ENCODE data around the gene PTPRN2.
"Not testable (repeated sequence)": the region's sequence is repeated elsewhere in the genome, so short reads cannot be mapped to it uniquely, and the experiment has no call there.

Gene PTPRN2

DNA sequence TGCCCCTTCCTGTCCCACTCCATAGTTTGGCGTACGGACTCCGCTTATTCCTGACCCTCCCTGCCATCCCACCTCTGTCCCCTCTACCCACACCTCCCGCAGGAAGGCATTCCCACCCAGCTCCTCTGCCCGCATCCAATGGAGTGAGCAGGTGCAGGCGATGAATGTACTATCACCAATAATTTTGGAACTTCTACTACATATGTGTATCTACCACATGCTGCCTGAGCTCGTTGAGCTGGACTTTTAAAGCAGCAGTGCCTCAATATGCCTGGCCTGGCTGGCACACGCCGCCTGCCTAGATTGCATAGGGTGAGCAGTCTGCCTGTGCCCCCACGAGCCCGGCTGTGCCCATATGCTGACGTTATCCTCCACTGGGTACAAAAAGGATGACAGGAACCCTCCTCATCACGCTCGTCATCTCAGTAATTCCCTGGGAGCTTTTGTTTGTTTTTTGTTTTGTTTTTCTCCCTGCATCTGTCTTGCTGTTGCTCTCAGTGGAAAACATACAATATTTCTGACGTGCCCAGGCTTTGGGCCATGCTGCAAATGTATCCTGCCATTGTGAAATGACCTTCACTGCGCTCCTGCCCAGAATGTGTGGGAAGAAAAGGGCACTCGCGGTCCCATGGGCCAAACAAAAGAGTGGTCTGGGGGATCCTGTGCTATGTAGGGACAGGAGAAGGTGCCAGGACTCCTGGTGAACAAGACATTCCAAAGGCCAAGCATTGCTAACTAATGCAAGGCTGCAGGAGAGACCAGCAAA is 302.8 kb downstream of the PTPRN2 start:
- no peak for DNase-seq

- no peak for DNase-seq
These were observed 303.5 kb downstream of the PTPRN2 start for GRCh38 chr7:158284121-158284520.

DNA sequence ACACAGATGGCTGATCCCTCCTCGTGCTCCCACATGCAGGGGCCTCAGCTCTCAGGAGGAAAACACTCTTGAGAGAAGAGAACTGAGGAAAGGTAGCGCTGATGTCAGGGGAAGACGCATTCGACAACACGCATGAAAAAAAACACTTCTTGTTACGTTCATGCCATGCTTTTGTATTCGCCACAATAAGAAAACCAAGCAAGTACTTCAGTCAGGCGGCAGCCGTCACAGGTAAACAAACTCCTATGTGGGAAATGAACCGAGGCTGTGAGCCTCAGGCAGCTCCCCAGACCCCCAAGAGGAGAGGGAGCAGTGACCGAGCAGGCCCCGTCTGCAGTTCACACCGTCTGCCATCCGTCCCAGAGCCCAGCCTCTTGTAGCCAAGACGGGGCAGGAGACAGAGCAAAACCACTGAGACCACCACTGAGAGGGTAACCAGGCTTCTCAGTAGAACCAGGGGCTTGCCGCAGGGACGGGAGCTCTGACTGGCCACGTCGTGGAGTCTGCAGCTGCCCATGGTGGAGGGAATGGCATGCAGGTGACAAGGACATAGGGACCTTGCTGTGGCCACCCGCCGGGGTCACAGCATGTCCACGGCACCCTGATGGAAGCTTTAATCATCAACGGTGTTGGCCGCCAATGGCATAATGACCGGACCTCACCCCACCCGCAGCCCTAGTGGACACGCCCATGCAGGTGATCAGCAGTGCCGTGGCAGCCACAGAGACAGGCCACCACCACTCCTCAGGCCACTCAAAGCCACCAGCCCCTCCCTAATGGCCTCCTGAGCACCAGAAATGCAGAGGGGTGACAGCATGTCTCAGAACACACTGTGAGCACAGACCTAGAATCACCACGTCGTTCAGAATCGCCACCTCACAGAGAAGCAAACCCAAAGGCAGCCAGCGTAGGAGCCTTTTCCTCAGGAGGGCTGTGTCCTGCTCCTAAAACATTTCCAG is 304.3 kb downstream of the PTPRN2 start:
- DNase-seq: no peak

DNA sequence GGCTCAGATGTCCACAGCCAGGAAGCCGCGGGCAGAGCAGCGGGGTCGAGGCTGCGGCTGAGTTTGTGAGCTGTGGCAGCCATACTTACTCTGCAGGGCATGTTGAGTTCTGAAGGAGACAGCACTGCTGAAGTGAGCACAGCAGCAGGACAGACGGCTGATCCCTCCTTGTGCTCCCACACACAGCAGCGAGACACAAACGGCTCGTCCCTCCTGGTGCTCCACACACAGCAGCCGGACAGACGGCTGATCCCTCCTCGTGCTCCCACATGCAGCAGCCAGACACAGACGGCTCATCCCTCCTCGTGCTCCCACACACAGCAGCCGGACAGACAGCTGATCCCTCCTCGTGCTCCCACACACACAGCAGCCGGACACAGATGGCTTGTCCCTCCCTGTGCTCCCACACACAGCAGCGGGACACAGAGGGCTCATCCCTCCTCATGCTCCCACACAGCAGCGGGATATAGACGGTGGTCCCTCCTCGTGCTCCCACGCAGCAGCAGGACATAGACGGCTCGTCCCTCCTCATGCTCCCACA is 305.1 kb downstream of the PTPRN2 start:
- DNase-seq: no peak

- no peak for DNase-seq
These were observed 306.2 kb downstream of the PTPRN2 start for GRCh38 chr7:158281441-158281840.

DNA sequence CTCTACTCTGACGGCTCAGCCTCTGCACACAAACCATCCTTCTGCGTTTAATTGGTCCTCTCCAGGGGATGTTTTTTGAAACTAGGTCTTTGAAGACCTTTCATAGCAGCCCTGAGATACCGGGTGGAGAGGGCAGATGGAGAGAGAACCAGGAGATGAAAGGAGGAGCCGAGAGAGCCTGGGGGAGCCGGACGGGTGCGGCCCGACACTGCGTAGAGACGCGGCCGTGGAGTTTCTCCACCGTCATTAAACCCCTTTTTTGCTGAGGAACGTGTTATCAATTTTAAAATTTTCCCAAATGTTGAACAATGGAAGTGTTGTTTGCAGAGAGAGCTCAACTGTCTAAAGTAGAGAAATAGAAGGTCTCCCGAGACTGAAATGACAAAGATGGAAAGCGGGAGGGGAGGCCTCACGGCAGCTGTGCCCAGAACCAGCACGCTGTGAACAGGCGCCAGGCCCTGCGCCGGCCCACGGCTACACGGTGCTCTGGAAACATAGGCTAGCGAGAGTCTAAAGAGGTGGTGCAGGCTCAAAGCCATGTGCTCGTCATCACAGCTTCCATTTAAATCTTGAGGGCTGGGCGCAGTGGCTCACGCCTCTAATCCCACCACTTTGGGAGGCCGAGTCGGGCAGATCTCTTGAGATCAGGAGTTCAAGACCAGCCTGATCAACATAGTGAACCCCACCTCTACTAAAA is 307.0 kb downstream of the PTPRN2 start:
- DNase-seq: no peak

- DNase-seq: no peak
These were observed 307.8 kb downstream of the PTPRN2 start for GRCh38 chr7:158279539-158280447.

DNA sequence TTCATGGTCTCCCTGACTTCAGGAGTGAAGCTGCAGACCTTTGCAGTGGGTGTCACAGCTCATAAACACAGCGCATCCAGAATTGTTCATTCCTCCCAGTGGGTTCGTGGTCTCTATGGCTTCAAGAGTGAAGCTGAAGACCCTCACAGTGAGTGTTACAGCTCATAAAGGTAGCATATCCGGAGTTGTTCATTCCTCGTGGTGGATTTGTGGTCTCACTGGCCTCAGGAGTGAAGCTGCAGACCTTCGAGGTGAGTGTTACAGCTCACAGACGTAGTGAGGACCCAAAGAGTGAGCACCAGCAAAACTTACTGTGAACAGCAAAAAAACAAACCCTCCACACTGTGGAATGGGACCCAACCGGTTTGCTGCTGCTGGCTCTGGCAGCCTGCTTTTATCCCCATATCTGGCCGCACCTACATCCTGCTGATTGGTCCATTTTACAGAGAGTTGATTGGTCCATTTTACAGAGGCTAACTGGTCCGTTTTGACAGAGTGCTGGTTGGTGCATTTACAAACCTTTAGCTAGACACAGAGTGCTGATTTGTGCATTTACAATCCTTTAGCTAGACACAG is 308.8 kb downstream of the PTPRN2 start:
- no peak for DNase-seq

DNA sequence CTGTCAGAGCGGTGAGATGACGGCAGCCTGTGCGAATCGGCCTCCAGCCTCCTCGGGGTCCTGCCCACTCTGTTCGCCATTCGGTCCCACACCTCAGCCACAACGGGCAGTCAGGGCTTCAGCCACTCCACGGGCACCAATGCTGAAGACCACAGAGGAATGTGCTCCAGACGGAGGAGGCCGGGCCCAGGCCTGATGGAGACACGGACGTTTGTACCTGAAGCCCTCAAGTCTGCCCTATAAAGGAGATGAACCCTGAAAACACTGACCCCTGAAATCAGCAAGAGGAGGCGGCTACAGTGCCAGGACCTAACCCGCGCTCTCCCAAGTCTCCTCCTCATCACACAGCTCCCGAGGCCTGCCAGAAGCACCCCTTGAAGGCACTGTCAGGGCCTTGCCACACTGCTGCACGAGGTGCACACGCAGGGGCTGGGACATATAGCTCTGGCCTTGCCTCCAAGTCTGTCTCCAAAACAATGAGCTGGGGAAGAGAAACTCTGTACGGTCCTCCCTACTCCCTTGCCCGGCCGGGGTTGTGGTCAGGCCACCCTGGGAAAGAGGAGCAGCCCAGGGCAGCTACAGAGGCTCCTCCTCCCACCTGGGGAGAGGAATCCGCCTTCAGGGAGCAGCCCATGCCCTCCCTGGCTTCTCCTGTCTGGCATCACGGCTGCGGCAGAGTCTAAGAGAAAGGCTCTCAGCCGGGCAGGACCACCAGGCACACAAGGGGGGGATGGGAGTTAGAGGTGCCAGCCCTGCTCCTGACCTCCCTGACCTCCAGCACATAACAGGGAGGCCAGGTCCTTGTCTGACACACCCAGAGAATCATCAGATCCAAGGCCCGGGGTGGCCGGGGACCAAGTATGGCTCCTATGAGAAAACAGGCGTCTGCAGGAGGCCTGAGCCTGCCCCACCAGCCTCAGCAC is 310.1 kb downstream of the PTPRN2 start:
- no peak for DNase-seq

DNA sequence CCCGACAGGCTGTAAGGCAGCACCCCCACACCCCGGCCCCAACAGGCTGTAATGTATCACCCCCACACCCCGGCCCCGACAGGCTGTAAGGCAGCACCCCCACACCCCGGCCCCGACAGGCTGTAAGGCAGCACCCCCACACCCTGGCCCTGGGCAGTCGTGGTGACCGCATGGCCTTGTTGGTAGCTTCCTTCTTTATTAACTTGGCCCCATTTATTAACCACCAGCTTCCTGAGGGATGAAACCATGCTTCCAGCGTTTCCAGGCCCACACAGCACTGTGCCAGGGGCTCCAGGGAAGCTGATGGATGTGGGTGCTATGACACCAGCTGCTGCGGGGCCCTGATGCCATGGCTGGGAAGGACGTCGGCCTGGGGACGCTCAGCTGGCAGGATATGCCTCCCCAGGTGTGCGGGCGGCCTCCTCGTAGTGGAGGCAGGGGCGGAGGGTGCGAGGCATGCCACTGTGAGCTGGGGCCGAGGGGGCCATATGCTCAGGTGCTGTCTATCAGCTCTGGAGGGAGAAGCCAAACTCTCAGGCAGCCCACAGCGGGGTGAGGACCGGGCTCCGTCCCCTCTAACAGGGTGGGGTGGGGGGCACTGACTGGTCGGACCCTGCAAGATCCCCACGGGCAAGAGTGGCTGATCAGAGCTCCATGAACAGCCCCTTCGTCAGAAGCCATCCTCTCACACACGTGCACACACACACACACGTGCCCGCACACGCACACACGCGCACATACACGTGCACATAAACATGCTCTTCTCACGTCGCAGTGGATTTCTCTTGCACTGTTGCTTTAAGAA is 311.0 kb downstream of the PTPRN2 start:
- DNase-seq: no peak

DNA sequence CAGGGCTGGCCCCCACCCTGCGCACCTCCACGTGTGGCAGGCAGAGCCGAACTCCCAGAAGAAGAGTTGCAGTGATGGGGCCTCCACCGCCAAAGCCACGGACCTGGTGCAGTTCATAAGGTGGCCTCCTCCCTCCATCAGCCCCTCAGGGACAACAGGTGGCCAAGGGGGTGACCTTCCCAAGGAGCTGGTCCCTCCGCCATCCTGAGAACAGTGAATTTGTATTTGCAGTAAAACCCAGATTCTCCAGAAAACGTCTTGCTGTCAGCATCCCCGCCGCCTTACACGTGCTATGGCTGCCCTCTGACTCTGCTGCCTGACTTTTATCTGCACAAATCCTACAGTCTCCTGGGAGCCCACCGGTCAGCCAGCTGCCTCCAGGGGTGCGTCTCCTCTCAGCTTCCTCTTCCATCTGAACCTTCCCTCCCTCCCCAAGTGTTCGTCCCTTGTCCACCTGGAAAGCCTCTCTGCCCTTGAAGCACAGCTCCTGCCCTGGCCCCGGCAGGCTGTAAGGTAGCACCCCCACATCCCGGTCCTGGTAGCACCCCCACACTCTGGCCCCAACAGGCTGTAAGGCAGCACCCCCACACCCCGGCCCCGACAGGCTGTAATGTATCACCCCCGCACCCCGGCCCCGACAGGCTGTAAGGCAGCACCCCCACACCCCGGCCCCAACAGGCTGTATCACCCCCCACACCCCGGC is 311.8 kb downstream of the PTPRN2 start:
- no peak for DNase-seq

DNA sequence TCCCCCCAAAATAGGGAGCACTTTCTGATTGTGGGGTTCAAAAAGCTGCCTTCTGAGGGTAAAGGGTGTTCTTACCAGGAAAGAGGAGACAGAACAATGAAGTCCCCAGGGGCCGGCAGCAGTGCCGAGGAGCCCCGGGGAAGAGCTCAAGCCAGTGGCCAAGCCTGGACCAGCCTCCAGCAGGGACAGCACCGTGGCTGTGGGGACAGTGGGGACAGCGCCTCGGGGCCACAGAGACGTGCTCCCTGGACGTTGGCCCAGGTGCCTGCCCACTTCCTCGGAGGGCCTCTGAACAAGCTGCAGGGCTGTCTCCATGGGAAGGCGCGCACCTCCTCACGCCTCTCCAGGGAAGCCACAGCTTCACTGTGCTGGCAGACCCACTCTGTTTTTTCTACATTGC is 312.6 kb downstream of the PTPRN2 start:
- no peak for DNase-seq

- no peak for DNase-seq
These were observed 313.2 kb downstream of the PTPRN2 start for GRCh38 chr7:158274404-158274811.

DNA sequence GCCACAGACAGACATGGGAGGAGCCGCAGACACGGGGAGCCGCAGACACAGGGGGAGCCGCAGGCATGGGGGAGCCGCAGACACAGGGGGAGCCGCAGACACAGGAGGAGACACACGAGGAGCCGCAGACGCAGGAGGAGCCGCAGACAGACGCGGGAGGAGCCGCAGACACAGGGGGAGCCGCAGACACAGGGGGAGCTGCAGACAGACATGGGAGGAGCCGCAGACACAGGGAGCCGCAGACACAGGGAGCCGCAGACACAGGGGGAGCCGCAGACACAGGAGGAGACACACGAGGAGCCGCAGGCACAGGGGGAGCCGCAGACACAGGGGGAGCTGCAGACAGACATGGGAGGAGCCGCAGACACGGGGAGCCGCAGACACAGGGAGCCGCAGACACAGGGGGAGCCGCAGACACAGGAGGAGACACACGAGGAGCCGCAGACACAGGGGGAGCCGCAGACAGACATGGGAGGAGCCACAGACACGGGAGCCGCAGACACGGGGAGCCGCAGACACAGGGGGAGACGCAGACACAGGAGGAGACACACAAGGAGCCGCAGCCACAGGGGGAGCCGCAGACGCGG is 313.8 kb downstream of the PTPRN2 start:
- not testable (repeated sequence) for DNase-seq

DNA sequence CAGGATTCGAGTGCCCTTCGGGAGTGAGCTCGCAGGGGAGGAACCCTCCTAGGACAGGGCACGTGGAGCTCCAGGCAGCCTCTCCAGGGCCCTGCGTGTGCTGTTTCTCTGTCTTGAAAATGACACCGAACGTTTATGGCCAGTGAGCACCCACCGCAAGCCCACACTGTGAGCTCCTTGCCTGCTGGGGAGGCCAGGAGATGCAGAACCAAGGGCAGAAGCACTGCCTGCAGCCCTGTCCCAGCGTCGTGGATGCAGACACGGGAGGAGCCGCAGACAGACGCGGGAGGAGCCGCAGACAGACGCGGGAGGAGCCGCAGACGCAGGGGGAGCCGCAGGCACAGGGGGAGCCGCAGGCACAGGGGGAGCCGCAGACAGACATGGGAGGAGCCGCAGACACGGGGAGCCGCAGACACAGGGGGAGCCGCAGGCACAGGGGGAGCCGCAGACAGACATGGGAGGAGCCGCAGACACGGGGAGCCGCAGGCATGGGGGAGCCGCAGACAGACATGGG is 314.4 kb downstream of the PTPRN2 start:
- DNase-seq: no peak

DNA sequence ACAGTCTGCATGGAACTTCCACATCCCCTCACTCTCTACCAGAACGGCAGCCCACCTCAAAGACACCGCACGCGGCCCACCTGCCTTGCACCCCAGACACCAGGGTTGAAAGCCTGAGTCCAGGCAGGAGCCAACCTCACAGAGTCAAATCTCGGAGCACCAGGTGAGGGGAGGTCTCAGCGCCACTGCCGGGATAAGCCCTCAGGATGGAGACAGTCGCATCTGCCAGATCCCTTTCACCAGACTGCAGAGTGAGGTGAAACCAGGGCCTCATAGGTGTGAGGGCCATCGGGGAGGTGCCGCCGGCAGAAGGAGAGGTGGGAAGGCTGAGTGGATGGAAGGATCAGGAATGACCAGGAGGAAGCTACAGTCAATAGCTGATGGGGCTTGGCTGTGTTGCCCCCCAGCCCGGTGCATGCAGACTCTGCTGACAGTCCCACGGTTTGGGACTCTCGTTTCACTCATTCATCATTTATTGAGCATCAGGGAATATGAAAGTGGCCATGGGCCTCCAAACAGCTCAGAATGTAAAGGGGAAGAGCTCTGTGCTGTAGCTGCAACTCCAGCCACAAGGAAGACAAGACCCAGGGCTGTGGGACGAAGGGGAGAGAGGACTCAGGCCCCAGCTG is 315.0 kb downstream of the PTPRN2 start:
- no peak for DNase-seq

DNA sequence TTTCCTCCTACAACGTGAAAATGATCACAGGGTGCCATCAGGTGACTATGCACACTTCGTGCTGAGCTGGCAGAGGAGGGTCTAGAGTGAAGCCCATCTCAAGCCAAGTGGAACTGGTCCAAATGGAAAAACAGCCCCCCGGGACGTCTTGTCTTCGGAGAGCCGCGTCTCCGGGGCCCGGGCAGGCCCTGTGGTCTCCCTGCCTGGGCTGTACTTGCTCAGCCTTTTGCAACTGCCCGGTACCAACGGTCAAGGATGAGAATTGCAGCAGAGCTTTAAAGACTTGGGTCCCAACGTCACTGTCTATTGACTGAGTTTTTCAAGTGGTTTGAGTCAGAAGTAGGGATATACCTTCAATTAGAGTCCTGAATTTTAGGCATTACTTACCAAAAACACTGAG is 315.5 kb downstream of the PTPRN2 start:
- no peak for DNase-seq

GRCh38 chr7:158271646-158272045 is 316.0 kb downstream of the PTPRN2 start:
- no peak for DNase-seq
